BLaER1 treated with 17β-estradiol and CSF1 and Interleukin-3, amounts not matched to agents 10 nM and 100 nM (cell line): ENCODE measurements around the gene BDH1.
"Not testable (repeated sequence)": the region's sequence is repeated elsewhere in the genome, so short reads cannot be mapped to it uniquely, and the experiment has no call there.

Experiments
- H3K27ac ChIP-seq, 11 experiments: shearing (Covaris generic); formaldehyde crosslinking; 2 replicates each; pipeline ENCODE4 v1.8.1; 2022
- H3K27me3 ChIP-seq, 11 experiments: shearing (Covaris generic); formaldehyde crosslinking; 2 replicates each; pipeline ENCODE4 v1.8.1; 2022
- H3K36me3 ChIP-seq, 11 experiments: shearing (Covaris generic); formaldehyde crosslinking; 2 replicates each; pipeline ENCODE4 v1.8.1; 2022
- H3K4me1 ChIP-seq, 10 experiments: shearing (Covaris generic); formaldehyde crosslinking; 2 replicates each; pipeline ENCODE4 v1.8.1; 2022
- H3K4me2 ChIP-seq, 11 experiments: shearing (Covaris generic); formaldehyde crosslinking; 2 replicates each; pipeline ENCODE4 v1.8.1; 2022
- H3K4me3 ChIP-seq, 10 experiments: shearing (Covaris generic); formaldehyde crosslinking; 2 replicates each; pipeline ENCODE4 v1.8.1; 2022
- H3K9ac ChIP-seq, 11 experiments: shearing (Covaris generic); formaldehyde crosslinking; 2 replicates each; pipeline ENCODE4 v1.8.1; 2022
- H3K9me3 ChIP-seq, 11 experiments: shearing (Covaris generic); formaldehyde crosslinking; replicated peaks in 1 of 11; 2 replicates each; pipeline ENCODE4 v1.8.1; 2022
- H4K20me1 ChIP-seq, 11 experiments: shearing (Covaris generic); formaldehyde crosslinking; 2 replicates each; pipeline ENCODE4 v1.8.1; 2022
- Cebpa-rat ChIP-seq, 11 experiments: shearing (Covaris generic); IDR thresholded peaks; 2 replicates each; pipeline ENCODE4 v1.8.1; 2022

Gene BDH1

DNA sequence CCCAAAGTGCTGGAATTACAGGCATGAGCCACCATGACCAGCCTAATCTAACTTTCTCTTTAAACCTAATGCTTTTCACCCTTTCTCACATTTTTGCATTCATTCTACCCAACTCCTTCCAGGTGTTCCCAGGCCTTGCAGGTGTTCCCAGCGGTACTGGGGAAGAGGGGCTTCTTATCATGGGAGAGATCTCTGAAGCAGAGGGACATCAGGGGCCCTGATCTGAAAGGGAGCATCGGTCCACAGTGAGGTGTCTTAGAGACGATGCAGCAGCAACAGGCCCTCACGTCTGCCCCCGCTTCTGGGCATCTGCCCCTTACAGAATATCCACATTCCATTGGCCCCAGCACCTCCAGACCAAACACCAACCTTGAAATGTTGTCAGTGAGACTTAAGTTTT, 29.0 kb upstream of the BDH1 start:
- H3K9ac ChIP-seq = no peak overlapping the region
- peaks cover 0 to 2% (median 0%) of the 10 kb centered on the region in 11 experiments; a peak in 1 of 22 replicates for H3K9me3 ChIP-seq
- no peak overlapping the region for H3K4me2 ChIP-seq
- H3K4me3 ChIP-seq = no peak overlapping the region
- TF ChIP-seq Cebpa-rat (IDR thresholded peaks at IDR 0.05) = no peak
- H3K27ac ChIP-seq = no peak overlapping the region
- no peaks in the 10 kb centered on the region for H3K27me3 ChIP-seq
- H3K36me3 ChIP-seq = no peaks in the 10 kb centered on the region
- H3K4me1 ChIP-seq = peaks cover 0 to 10% (median 0%) of the 10 kb centered on the region in 10 experiments; a peak in 4 of 20 replicates
- no peaks in the 10 kb centered on the region for H4K20me1 ChIP-seq

DNA sequence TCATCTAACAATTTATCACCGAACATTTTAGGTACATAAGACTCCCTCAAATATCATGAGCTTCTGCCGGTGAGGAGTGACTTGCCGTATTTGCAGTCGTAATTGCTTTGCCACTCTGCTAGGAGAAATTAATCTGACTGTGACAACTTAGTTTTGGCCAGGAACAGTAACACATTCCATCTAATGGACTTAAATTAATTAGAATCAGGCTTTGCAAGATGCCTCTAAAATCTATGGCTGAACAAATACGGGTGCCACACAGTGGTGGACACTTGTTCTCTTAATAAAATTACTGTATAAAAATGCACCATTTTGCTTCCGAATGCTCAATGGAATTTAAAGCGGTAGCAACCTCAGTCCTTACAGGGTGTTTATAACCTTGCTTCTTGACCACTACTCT, 27.6 kb upstream of the BDH1 start:
- Histone ChIP-seq H3K27me3 (no peaks in the 10 kb centered on the region), H3K4me1 (peaks cover 0 to 10% (median 0%) of the 10 kb centered on the region in 10 experiments; a peak in 4 of 20 replicates)
- no peak for TF ChIP-seq Cebpa-rat (IDR thresholded peaks at IDR 0.05)

DNA sequence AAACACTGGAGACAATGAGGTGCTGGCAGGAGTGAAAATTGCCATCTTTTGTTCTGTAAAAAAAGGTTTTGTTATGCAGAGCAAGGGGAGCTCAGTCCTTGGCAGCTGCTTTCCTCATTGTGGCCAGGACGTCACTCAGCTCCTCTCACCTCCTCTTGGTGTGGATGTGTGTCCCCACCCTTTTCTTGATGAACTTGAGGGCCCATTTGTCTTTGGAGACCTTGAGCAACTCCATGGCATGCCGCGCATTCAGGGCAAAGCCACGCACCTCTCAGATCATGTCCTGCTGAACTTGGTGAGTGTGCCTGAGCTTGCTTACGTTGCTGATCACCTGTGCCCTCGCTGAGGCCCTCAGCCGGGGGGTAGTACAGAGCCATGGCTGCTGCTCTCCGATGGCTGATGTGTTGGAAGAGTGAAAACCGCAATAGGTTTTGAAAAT, 24.5 kb upstream of the BDH1 start:
- Histone ChIP-seq H3K9ac (no peak overlapping the region), H3K9me3 (peaks cover 5 to 30% (median 10%) of the 10 kb centered on the region in 11 experiments; a peak in 15 of 22 replicates), H4K20me1 (no peaks in the 10 kb centered on the region), H3K36me3 (no peaks in the 10 kb centered on the region; a peak in 1 of 22 replicates), H3K4me1 (no peaks in the 10 kb centered on the region), H3K4me3 (no peak overlapping the region), H3K27me3 (no peaks in the 10 kb centered on the region), H3K4me2 (no peak overlapping the region), H3K27ac (no peak overlapping the region)
- TF ChIP-seq Cebpa-rat (IDR thresholded peaks at IDR 0.05) = no peak

More for the DNA sequence above, 27.6 kb upstream of the BDH1 start:
- Histone ChIP-seq H3K36me3 (no peaks in the 10 kb centered on the region; a peak in 1 of 22 replicates), H3K4me2 (no peak overlapping the region), H4K20me1 (no peaks in the 10 kb centered on the region), H3K4me3 (no peak overlapping the region), H3K9ac (no peak overlapping the region), H3K27ac (no peak overlapping the region), H3K9me3 (peaks cover 0 to 11% (median 9%) of the 10 kb centered on the region in 11 experiments; a peak in 14 of 22 replicates)

DNA sequence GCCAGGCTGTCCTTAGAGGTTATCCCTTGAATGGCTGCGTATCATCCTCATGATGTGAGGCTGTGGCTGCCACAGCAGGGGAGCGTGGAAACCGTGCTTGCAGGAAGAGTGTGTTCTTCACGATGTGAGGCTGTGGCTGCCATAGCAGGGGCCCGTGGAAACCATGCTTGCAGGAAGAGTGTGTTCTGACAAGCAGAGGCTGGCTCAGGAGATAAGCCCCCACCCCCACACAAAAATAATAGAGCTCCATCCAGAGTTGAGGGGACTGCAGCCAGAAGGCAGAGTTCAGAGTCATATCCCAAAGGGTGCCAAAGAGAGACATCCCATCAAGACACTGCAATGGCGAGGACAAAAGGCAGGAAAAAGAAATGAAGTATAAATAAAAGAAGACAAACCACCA, 22.6 kb upstream of the BDH1 start:
- H3K36me3 ChIP-seq = no peaks in the 10 kb centered on the region; a peak in 1 of 22 replicates
- no peak for TF ChIP-seq Cebpa-rat (IDR thresholded peaks at IDR 0.05)
- H3K9ac ChIP-seq = no peak overlapping the region
- no peak overlapping the region for H3K4me2 ChIP-seq
- H3K27me3 ChIP-seq = no peaks in the 10 kb centered on the region
- no peaks in the 10 kb centered on the region for H4K20me1 ChIP-seq
- no peaks in the 10 kb centered on the region for H3K4me1 ChIP-seq
- H3K27ac ChIP-seq = no peak overlapping the region
- H3K9me3 ChIP-seq = peaks cover 5 to 33% (median 11%) of the 10 kb centered on the region in 11 experiments; a peak in 15 of 22 replicates
- H3K4me3 ChIP-seq = no peak overlapping the region

DNA sequence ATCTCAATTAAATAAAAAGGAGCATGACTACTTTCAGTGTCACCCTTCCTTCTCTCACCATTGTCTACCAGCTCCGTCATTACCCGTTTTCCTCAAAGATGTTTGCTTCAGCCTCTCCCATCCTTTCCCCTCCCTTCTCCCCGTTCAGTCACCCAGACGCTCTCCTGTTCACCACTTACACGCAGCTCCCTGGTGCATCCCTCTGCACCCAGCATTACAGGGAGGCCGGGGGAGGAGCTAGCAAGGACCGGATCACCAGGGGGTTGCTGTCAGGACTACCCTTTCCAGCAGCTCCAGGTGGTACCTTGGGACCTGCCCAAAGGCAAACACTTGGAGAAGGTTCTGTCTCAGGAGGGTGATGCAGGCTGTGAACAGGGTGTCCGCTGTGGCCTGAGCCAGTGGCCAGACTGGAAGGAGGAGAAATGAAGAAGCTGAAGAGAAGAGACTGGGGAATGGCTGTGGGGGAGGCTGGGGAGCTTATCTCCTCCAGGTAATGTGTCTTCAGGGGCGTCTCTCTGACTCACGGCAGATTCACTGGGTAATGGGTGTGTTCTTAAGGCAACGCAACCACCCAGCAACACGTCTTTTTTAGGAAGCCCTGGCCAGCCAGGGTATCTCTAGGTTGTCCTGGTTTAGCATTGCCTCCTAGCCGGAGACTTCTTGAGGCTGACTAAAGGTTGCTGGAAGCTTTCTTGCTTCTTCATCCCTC, 21.8 kb upstream of the BDH1 start:
- Histone ChIP-seq H3K4me2 (no peak overlapping the region), H3K27ac (no peak overlapping the region), H3K4me3 (no peak overlapping the region), H3K9me3 (peaks cover 5 to 33% (median 11%) of the 10 kb centered on the region in 11 experiments; a peak in 16 of 22 replicates), H3K4me1 (no peaks in the 10 kb centered on the region), H3K9ac (no peak overlapping the region), H4K20me1 (no peaks in the 10 kb centered on the region), H3K27me3 (no peaks in the 10 kb centered on the region), H3K36me3 (no peaks in the 10 kb centered on the region; a peak in 1 of 22 replicates)
- TF ChIP-seq Cebpa-rat (IDR thresholded peaks at IDR 0.05) = no peak

DNA sequence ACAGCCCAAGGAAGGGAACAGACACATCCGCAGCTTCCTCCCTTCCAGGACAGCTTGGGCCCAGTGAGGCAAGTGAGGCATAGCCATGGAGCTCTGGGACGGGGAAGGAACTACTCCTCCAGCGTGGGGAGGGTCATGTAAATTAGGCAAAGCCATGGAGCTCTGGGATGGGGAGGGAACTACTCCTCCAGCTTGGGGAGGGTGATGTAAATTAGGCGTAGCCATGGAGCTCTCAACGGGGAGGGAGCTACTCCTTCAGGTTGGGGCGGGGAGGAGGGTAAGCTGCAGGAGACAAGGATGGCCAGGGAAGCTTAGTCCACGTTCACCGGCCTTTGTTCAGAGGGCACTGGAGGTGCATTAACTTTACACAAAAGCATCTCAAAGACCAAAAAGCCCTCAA, 21.1 kb upstream of the BDH1 start:
- no peak overlapping the region for H3K4me2 ChIP-seq
- H3K27me3 ChIP-seq = no peaks in the 10 kb centered on the region
- H3K4me3 ChIP-seq = no peak overlapping the region
- H3K9ac ChIP-seq = no peak overlapping the region
- no peaks in the 10 kb centered on the region for H4K20me1 ChIP-seq
- no peaks in the 10 kb centered on the region for H3K4me1 ChIP-seq
- H3K36me3 ChIP-seq = no peaks in the 10 kb centered on the region; a peak in 1 of 22 replicates
- TF ChIP-seq Cebpa-rat (IDR thresholded peaks at IDR 0.05) = no peak
- peaks cover 8 to 35% (median 15%) of the 10 kb centered on the region in 11 experiments for H3K9me3 ChIP-seq
- no peak overlapping the region for H3K27ac ChIP-seq

DNA sequence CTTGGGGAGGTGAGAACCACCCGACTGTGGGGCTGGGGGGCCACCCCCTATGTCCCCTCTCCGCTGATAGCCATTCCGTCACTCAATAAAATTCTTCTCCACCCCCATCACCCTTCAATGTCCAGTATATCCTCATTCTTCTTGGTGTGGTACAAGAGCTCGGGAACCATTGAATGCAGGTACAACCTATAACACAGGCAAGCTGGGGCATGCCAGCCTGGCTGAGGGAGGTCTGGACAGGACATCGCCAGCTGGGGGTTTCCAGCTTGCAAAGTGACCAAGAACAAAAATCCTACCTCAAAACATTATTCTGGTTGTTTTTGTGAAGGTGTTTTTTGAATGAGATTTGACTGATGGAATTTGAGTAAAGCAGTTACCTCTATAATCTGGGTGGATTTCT, 19.6 kb upstream of the BDH1 start:
- Histone ChIP-seq H3K27me3 (no peaks in the 10 kb centered on the region), H3K4me1 (no peaks in the 10 kb centered on the region), H3K4me3 (no peak overlapping the region), H3K4me2 (no peak overlapping the region), H3K27ac (no peak overlapping the region), H3K36me3 (peaks cover 0 to 3% (median 0%) of the 10 kb centered on the region in 11 experiments; a peak in 1 of 22 replicates), H3K9ac (no peak overlapping the region), H3K9me3 (peaks cover 23 to 50% (median 29%) of the 10 kb centered on the region in 11 experiments), H4K20me1 (no peaks in the 10 kb centered on the region)
- no peak for TF ChIP-seq Cebpa-rat (IDR thresholded peaks at IDR 0.05)

DNA sequence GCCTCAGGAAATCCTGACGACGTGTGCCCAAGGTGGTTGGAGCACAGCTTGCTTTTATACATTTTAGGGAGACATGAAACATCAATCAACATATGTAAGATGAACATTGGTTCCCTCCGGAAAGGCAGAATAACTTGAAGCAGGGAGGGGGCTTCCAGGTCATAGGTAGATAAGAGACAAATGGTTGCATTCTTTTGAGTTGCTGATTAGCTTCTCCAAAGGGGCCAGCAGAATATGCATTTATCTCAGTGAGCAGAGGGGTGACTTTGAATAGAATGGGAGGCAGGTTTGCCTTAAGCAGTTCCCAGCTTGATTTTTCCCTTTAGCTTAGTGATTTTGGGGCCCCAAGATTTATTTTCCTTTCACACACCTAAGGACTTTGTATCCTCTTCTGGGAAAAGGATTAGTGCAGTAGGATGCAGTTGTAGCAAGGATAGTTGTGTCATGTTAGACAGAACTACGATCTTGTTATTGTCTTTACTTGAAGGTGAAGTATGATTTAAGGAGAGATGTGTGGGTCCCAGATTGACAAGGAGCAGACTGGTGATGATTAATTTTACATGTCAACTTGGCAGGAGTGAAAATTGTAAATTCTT, 18.7 kb upstream of the BDH1 start:
- H3K36me3 ChIP-seq, H3K4me1 ChIP-seq, H3K27me3 ChIP-seq, H3K4me2 ChIP-seq, H3K9ac ChIP-seq, H3K4me3 ChIP-seq, H4K20me1 ChIP-seq, H3K27ac ChIP-seq: not testable (repeated sequence)
- peaks cover 32 to 57% (median 36%) of the 10 kb centered on the region in 11 experiments for H3K9me3 ChIP-seq

DNA sequence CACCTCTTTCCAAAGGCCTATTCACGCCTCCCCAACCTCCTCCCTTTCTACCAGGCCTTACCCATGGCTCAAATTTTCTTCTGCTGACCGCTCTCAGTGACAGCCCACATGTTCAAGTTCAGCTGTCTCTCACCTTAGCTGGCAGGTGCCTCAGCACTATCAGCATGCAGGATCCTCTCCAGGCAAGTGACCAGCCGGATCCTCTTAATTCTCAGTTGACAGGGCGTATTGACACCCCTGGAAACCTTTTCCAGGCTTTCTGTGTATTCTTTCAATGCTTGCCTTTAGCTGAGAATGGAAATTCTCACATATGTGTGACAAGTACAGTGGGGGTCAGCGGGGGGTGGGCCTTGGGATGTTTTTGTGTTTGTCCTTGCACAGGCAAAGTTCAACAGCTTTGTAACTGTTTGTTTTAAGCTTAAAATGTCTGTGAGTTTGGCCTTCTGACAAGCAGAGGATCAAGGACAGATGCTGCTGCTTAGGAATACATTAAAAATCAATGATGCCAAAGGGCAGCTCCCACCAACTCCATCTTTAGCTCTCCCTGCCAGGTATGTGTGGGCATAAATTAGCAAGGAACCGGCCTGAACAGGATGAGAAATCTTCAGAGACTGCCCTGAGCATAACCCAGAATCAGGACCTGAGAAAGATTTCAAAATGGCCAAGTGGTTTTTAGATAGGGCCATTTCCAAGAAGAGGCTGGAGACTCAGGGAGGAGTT, 17.4 kb upstream of the BDH1 start:
- no peak overlapping the region for H3K4me3 ChIP-seq
- H3K9me3 ChIP-seq = peaks cover 34 to 61% (median 38%) of the 10 kb centered on the region in 11 experiments
- no peak overlapping the region for H3K9ac ChIP-seq
- no peak overlapping the region for H3K4me2 ChIP-seq
- no peak for TF ChIP-seq Cebpa-rat (IDR thresholded peaks at IDR 0.05)
- no peaks in the 10 kb centered on the region for H4K20me1 ChIP-seq
- H3K4me1 ChIP-seq = no peaks in the 10 kb centered on the region
- 0 out of 22 replicates have a peak, but pooled peaks cover 0 to 3% (median 0%) of the 10 kb centered on the region in 11 experiments for H3K36me3 ChIP-seq
- no peaks in the 10 kb centered on the region for H3K27me3 ChIP-seq
- H3K27ac ChIP-seq = no peak overlapping the region

DNA sequence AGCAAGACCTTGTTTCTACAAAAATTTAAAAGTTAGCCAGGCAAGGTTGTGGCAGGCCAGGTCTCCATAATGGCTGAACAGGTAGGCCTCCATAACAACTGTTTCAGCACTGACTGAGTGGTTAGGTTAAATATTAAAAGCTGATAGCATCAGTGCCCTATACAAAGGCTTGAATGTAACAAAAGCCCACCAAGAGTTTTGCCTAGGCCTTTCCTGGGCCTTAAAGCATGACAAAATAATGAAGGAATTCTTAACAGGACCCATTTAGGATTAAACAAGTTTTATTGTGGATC, 16.1 kb upstream of the BDH1 start:
- not testable (repeated sequence) for H4K20me1 ChIP-seq, H3K27me3 ChIP-seq, H3K4me2 ChIP-seq, H3K9ac ChIP-seq, H3K36me3 ChIP-seq, H3K4me3 ChIP-seq, H3K27ac ChIP-seq, H3K4me1 ChIP-seq
- peaks cover 40 to 64% (median 51%) of the 10 kb centered on the region in 11 experiments for H3K9me3 ChIP-seq

DNA sequence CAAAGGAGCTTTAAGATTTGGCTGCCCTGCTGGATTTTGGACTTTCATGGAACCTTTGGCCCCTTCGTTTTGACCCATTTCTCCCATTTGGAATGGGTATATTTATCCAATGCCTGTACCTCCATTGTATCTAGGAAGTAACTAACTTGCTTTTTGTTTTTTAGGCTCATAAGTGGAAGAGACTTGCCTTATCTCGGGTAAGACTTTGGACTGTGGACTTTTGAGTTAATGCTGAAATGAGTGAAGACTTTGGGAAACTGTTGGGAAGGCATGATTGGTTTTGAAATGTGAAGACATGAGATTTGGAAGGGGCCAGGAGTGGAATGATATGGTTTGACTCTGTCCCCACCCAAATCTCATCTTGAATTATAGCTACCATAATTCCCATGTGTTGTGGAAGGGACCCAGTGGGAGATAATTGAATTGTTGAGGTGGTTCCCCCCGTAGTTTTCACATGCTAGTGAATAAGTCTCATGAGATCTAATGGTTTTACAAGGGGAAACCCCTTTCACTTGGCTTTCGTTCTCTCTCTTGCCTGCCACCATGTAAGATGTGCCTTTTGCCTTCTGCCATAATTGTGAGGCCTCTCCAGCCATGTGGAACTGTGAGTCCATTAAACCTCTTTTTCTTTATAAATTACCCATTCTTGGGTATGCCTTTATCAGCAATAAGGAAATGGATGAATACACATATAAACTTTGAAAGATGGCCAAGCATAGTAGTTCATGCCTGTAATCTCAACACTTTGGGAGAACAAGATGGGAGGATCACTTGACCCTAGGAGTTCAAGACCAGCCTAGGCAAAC, 15.5 kb upstream of the BDH1 start:
- not testable (repeated sequence) for H3K27ac ChIP-seq, H3K9ac ChIP-seq, H3K4me1 ChIP-seq, H4K20me1 ChIP-seq, H3K36me3 ChIP-seq, H3K4me3 ChIP-seq, H3K27me3 ChIP-seq, H3K4me2 ChIP-seq
- H3K9me3 ChIP-seq = peaks cover 46 to 67% (median 56%) of the 10 kb centered on the region in 11 experiments

DNA sequence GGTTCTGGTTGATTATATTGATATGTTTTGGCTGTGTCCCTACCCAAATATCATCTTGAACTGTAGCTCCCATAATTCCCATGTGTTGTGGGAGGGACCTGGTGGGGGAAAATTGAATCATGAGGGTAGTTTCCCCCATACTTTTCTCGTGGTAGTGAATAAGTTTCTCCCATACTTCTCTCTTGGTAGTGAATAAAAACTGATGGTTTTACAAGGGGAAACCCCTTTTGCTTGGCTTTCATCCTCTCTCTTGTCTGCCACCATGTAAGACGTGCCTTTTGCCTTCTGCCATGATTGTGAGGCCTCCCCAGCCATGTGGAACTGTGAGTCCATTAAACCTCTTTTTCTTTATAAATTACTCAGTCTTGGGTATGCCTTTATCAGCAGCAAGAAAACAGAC, 13.7 kb upstream of the BDH1 start:
- H3K9ac ChIP-seq, H3K27ac ChIP-seq, H3K4me2 ChIP-seq, H3K27me3 ChIP-seq, H3K4me1 ChIP-seq, H4K20me1 ChIP-seq, H3K4me3 ChIP-seq, H3K36me3 ChIP-seq: not testable (repeated sequence)
- peaks cover 63 to 79% (median 71%) of the 10 kb centered on the region in 11 experiments for H3K9me3 ChIP-seq
